GM10847 (cell line): Measurements from ENCODE around the gene NUDT2.

ENCODE experiments used
- POLR2A ChIP-seq: IDR thresholded peaks from 2 replicates; pipeline ENCODE4 v1.6.1; 2011; ENCODE audit not compliant: insufficient read length; ENCODE audit errors: extremely low read depth

Gene NUDT2

GRCh38 chr9:34328987-34329832, at the start of gene NUDT2, which contains the start of gene KIF24:
Gene NUDT2, plus strand, starts transcription at chr9:34329569. Its CDS starts 9,471 bp downstream, at chr9:34339040.
Gene KIF24, minus strand, starts transcription at chr9:34329268. Its CDS starts 17,922 bp downstream, at chr9:34311346.
- TF ChIP-seq POLR2A, result peak; percentile 72

GRCh38 chr9:34282096-34282495, 47.3 kb upstream of the NUDT2 start:
- no peak for TF ChIP-seq POLR2A

- no peak for TF ChIP-seq POLR2A
Observed at GRCh38 chr9:34289159-34289558, 40.2 kb upstream of the NUDT2 start.

DNA sequence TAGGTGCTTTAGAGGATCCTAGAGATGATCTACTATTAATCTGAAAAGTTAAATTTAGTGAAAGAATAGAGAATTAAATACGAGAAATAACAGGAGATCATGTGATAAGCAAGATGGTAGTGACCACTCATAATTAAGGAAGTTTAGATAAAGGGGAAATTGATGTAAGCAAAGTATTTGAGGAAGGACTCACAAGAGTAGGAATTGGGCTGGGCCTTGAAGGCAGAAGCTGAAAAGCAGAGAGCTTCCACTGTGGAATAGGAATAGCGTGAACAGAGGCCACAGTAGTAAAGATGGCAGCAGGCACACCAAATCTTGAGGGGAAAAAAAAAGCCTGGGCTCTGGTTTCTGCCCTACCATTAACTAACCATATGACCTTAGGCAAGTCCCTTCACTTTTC, 38.3 kb upstream of the NUDT2 start:
- no peak for TF ChIP-seq POLR2A

GRCh38 chr9:34291423-34291822, 37.9 kb upstream of the NUDT2 start:
- TF ChIP-seq POLR2A, result no peak

- TF ChIP-seq POLR2A, result no peak
Observed at GRCh38 chr9:34292552-34292951, 36.8 kb upstream of the NUDT2 start.

DNA sequence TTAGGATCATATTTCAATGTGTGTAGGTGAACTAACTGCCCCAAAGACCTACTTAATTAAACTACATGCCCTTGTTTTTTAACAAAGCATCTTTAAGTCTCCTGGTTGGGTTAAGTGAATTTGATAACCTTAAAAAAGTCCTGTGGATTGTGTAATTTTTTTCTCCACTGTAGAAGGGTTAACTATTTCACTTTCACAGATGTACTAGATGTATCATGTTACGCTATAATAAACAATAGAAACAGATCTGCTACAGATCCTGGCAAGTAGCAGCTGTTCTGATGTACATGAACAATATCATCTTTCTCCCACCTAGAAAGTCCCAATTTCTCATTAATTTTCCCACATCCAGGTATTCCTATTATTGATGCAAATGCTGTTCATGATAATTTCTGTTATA, 19.2 kb upstream of the NUDT2 start:
- no peak for TF ChIP-seq POLR2A

GRCh38 chr9:34311499-34312185, 17.7 kb upstream of the NUDT2 start:
- TF ChIP-seq POLR2A, result no peak

DNA sequence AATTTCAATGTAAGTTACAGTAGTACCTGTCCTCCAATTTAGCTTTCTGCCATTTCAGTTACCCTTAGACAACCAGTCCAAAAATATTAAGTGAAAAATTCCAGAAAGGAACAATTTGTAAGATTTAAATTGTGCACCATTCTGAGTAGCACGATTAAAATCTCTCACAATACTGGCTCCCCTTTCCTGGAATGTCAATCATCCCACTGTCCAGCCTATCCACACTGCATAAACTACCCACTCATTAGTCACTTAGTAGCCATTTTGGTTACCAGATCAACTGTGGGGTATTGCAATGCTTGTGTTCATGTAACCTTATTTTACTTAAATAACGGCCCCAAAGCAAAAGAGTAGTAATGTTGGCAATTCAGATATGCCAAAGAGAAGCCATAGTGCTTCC, 11.9 kb upstream of the NUDT2 start:
- no peak for TF ChIP-seq POLR2A

GRCh38 chr9:34318163-34318790, 11.1 kb upstream of the NUDT2 start:
- no peak for TF ChIP-seq POLR2A

GRCh38 chr9:34321451-34321850, 7.9 kb upstream of the NUDT2 start:
- TF ChIP-seq POLR2A, result no peak

DNA sequence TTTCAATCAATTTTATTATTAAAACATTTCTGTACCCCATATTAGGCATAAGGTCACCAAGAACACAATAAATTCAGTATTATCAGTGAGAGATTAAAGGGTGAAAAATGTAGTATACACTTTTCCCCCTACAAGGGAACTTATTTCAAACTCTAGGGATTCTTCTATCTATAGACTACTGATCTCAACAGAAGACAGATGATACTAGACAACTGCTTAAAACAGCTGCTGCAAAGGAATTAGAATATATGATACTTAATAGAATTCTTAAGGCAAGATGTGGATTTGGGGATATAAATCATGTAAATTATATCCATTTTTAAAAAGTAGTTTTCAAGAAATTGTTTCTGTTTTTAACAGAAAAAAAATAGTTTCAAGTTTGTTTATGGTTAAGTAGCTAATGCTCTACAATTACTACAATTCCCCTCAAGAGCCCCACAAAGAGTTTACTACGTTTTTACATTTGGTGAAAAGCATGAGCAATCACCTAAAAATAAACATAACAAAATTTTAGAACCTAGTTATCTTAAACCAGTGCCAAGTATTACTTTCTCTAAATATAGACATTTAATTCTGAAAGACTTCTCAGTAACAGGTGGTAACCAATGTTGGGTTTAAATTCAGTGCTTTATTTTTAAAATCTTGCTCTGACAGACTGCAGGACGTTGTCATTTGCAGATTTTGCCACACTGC, 6.3 kb upstream of the NUDT2 start:
- no peak for TF ChIP-seq POLR2A

- no peak for TF ChIP-seq POLR2A
Observed at GRCh38 chr9:34326690-34327089, 2.7 kb upstream of the NUDT2 start.

GRCh38 chr9:34328500-34328986, 826 bp upstream of the NUDT2 start:
- TF ChIP-seq POLR2A, result no peak

DNA sequence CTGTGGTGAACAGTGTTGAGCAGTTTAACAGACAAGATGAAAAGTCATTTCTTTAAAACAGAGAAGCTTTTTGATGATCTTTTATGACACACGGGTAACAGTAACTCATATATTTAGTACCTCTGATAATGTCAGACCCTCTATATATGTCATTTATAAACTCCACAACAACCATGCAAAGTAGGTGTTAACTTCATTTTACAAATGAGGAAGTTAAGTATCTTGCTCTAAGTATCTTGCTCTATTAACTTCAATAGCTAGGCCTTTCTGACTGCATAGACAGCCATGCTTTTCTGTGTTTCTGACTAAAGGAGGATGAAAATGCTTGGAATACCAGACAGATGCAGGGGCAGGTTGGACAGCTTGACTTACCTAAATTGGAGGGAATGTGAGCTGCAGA, 1.8 kb downstream of the NUDT2 start:
- no peak for TF ChIP-seq POLR2A
